ENCODE data around the gene HDAC8. TPM values are rescaled to one million over a fixed set of nuclear protein-coding genes. Genes with fewer than 3 reads are reported as not detected.
"Not testable (repeated sequence)": the region's sequence is repeated elsewhere in the genome, so short reads cannot be mapped to it uniquely, and the experiment has no call there.

The HDAC8 gene
- total RNA-seq, 1 donor from 2014 or later = 16.0 TPM

GRCh38 chrX:72466493-72466892 is 106.2 kb downstream of the HDAC8 start:
- no peak for ATAC-seq

GRCh38 chrX:72465889-72466288 is 106.8 kb downstream of the HDAC8 start:
- DNase-seq (ENCODE audit: low spot score) (no peak), ATAC-seq (no peak)

More at GRCh38 chrX:72466493-72466892, 106.2 kb downstream of the HDAC8 start:
- DNase-seq (ENCODE audit: low spot score) = no peak

- no peak for ATAC-seq
- no peak for DNase-seq (ENCODE audit: low spot score)
Measured at GRCh38 chrX:72461766-72462165, 110.9 kb downstream of the HDAC8 start.

GRCh38 chrX:72461288-72461687 is 111.4 kb downstream of the HDAC8 start:
- no peak for DNase-seq (ENCODE audit: low spot score)
- ATAC-seq = no peak

- ATAC-seq = no peak
- no peak for DNase-seq (ENCODE audit: low spot score)
Measured at GRCh38 chrX:72460715-72461114, 111.9 kb downstream of the HDAC8 start.

GRCh38 chrX:72449034-72449433 is 123.6 kb downstream of the HDAC8 start:
- not testable (repeated sequence) for DNase-seq (ENCODE audit: low spot score); ATAC-seq

GRCh38 chrX:72440764-72441163 is 131.9 kb downstream of the HDAC8 start:
- ATAC-seq; DNase-seq (ENCODE audit: low spot score): not testable (repeated sequence)

GRCh38 chrX:72436010-72436409 is 136.6 kb downstream of the HDAC8 start:
- DNase-seq (ENCODE audit: low spot score) = no peak
- ATAC-seq = no peak

GRCh38 chrX:72430405-72430968 is 142.2 kb downstream of the HDAC8 start:
- ATAC-seq = no peak
- DNase-seq (ENCODE audit: low spot score) = no peak

GRCh38 chrX:72421797-72422196 is 150.8 kb downstream of the HDAC8 start:
- DNase-seq (ENCODE audit: low spot score) (no peak), ATAC-seq (no peak)

- no peak for ATAC-seq
Measured at GRCh38 chrX:72409993-72410392, 162.7 kb downstream of the HDAC8 start.

GRCh38 chrX:72408885-72409284 is 163.8 kb downstream of the HDAC8 start:
- DNase-seq (ENCODE audit: low spot score) = no peak
- no peak for ATAC-seq

More at GRCh38 chrX:72409993-72410392, 162.7 kb downstream of the HDAC8 start:
- no peak for DNase-seq (ENCODE audit: low spot score)

- DNase-seq (ENCODE audit: low spot score); ATAC-seq: not testable (repeated sequence)
Measured at GRCh38 chrX:72405136-72405535, 167.5 kb downstream of the HDAC8 start.

- DNase-seq (ENCODE audit: low spot score) = no peak
- ATAC-seq = no peak
Measured at GRCh38 chrX:72402614-72403013, 170.0 kb downstream of the HDAC8 start.

GRCh38 chrX:72399816-72400215 is 172.8 kb downstream of the HDAC8 start:
- DNase-seq (ENCODE audit: low spot score) (no peak), ATAC-seq (no peak)

- ATAC-seq (no peak), DNase-seq (ENCODE audit: low spot score) (no peak)
Measured at GRCh38 chrX:72396117-72396516, 176.5 kb downstream of the HDAC8 start.

- DNase-seq (ENCODE audit: low spot score) (no peak), ATAC-seq (no peak)
Measured at GRCh38 chrX:72395237-72395636, 177.4 kb downstream of the HDAC8 start.

GRCh38 chrX:72394518-72395170 is 178.0 kb downstream of the HDAC8 start:
- DNase-seq (ENCODE audit: low spot score) = no peak
- ATAC-seq = no peak

- ATAC-seq (no peak), DNase-seq (ENCODE audit: low spot score) (no peak)
Measured at GRCh38 chrX:72393836-72394517, 178.7 kb downstream of the HDAC8 start.

GRCh38 chrX:72392816-72393800 is 179.5 kb downstream of the HDAC8 start:
- DNase-seq (ENCODE audit: low spot score) = no peak
- no peak for ATAC-seq

- no peak for DNase-seq (ENCODE audit: low spot score)
- ATAC-seq = no peak
Measured at GRCh38 chrX:72392042-72392441, 180.6 kb downstream of the HDAC8 start.
